NOMO-1 treated with dmso at 0.1 percent for 144 hours (cell line): Measurements from ENCODE around the gene SIRT6.
"Not testable (repeated sequence)": the region's sequence is repeated elsewhere in the genome, so short reads cannot be mapped to it uniquely, and the experiment has no call there.

ENCODE experiments used
- DNase-seq: peaks from one replicate; lab custom pipeline; 2025; ENCODE audit not compliant: unreplicated experiment; lab: John Stamatoyannopoulos, UW

The SIRT6 gene

DNA sequence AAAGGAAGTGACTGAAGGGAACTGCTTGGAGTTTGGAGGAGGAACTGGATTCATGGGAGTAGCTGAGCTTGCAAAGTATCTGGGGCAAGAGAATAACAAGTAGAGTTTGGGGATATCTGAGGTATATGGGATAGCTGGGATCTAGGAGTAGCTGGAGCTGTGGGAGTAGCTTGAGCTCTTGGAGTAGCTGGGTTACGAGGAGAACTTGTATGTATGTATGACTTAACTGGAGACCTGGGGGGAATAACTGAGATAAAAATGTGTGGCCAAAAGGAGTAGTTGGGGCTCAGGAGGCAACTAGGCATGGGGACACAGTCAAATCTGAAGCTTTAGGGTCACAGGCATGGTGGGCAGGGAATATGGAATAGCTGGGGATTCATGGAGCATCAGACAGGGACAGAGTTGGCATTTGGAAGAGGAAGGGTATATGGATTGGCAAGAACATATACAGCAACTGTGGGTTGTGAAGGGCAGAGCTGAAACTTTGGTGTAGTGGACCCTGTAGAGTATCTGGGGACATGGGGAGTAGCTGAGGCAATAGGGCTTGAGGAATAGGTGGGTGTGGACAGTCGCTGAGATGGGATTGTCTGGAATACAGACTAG, 18.7 kb upstream of the SIRT6 start:
- no peak for DNase-seq

- no peak for DNase-seq
These were observed 17.4 kb upstream of the SIRT6 start for GRCh38 chr19:4199699-4200293.

DNA sequence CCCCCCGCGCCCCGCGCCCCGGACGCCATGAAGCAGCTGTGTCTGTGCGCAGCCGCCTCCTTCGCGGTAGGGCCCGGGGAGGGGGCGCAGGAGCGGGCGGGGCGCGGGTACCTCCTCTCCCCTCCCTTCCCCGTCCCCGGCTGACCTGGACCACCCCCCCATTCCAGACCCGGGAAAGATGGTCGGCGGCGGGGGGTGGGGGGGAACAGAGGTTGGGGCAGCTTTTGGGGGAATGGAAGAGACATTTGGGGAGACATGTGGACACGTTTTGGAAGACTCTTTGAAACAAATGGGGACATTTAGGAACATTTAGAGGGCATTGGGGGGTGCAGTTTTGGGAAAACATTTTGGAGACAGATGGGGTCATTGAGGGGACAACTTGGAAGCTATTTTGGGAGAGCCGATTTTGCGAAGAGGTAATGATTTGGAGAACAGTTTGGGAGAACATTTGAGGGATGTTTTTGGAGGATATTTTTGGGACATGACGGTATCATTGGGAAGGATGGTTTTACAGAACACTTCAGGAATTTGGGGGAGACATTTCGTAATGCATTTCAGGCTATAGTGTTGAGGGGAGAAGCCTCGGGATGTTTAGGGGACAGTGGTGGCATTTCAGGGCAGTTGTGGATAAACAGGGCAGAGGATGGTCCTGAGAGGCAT, 16.2 kb upstream of the SIRT6 start:
- no peak for DNase-seq

DNA sequence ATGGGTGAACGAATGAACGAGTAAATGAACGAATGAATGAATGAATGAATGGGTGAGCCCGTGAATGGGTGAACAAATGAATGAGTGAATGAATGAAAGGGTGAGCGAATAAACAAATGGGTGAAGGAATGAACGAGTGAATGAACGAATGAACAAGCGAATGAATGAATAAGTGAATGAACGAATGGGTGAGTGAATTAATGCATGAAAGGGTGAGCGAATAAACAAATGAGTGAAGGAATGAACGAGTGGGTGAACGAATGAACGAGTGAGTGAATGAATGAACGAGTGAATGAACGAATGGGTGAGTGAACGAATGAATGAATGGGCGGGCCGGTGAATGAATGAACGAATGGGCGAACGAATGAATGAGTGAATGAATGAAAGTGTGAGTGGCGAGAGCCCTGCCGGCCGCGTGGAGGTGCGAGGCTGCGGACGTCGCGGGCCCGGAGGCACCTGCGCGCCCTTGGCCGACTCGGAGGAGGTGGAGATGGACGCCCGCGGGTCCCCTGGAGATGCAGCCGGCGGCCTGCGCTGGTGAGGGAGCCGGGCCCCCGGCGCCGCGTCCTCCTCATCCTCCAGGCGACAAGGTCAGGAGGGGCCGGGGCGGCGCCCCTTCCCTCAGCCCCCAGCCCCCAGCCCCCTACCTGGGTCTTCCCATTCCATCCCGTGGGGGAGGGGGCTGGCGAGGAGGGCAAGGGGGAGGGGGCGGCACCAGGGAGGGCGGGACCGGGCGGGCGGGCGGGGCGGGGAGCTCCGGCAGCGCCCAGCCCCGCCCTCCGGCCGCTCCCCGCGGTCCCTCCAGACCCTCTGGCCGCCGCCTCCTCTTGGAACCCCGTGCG, 15.5 kb upstream of the SIRT6 start:
- DNase-seq: no peak

GRCh38 chr19:4197228-4197624, 14.9 kb upstream of the SIRT6 start:
- no peak for DNase-seq

GRCh38 chr19:4196587-4197148, 14.3 kb upstream of the SIRT6 start:
- no peak for DNase-seq

GRCh38 chr19:4196009-4196408, 13.6 kb upstream of the SIRT6 start:
- no peak for DNase-seq

GRCh38 chr19:4194353-4194752, 12.0 kb upstream of the SIRT6 start:
- no peak for DNase-seq

DNA sequence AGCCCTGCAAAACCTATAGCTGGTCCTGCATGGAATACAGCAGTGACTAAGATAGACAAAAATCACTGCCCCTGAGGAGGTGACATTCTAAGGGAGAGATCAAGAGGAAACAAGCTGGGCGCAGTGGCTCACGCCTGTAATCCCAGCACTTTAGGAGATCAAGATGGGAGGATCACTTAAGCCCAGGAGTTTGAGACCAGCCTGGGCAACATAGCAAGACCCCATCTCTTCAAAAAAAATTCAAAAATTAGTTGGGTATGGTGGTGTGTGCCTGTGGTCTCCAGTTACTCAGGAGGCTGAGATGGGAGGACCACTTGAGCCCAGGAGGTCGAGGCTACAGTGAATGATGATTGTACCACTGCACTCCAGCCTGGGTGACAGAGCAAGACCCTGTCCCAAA, 10.2 kb upstream of the SIRT6 start:
- DNase-seq: not testable (repeated sequence)

GRCh38 chr19:4189641-4190040, 7.3 kb upstream of the SIRT6 start:
- DNase-seq: no peak

DNA sequence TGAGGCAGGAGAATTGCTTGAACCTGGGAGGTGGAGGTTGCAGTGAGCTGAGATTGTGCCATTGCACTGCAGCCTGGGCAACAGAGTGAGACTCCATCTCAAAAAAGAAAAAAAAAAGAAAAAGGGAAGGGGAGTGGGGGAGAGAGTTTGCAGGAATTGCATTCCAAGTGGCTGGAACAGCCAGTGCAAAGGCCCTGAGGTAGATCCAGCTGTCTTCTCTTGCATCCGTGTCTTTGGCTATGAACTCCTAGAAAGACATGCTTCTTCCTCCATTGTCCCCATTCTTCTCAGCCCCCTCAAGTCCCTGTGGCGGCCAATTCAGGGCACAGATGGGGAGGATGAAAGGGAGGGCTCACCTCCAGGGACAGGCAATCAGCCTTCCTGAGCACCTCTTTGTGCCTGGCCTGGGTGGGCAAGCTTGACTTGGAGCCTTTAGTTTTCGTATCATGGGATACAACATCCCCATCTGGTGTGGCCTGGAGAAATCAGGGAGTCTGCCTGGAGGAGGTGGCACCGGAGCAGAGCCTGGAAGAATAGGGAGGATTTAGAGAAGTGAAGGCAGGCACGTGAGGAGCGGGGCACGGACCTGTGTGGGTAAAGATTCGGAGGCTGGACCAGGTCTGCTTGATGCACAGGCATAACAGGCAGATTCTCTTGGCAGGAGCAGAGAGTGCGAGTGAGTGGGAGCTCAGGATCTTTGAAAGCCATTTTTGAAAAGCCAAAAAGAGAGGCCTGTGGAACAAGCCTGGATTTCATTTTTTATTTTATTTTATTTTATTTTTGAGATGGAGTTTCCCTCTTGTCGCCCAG, 5.2 kb upstream of the SIRT6 start:
- DNase-seq: no peak

GRCh38 chr19:4186087-4186993, 4.0 kb upstream of the SIRT6 start:
- peak; percentile 69 for DNase-seq

- no peak for DNase-seq
These were observed 3.2 kb upstream of the SIRT6 start for GRCh38 chr19:4185413-4186086.

DNA sequence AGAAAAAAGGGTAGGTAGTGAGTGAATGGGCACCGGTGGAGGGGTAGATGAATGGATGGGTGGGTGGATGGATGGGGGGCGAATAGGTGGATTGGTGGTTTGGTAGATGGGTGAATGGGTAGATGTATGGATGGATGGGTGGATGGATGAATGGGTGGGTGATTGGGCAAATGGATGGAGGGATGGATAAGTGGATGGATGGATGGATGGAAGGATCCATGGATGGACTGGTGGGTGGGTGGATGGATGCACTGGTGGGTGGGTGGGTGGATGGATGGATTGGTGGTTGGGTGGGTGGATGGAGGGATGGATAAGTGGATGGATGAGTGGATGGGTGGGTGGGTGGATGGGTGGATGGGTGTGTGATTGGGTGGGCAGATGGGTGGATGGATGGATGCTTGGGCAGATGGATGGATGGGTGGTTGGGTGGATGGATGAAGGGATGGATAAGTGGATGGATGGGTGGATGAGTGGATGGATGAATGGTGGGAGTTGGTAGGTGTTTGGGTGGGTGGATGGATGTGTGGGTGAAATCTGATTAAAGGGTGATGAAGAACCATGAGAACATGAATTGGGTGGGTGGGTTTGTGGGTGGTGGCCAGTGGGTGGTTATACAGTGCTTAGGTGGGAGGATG, 2.5 kb upstream of the SIRT6 start:
- no peak for DNase-seq

GRCh38 chr19:4183967-4184717, 1.8 kb upstream of the SIRT6 start:
- peak; percentile 27 for DNase-seq

GRCh38 chr19:4181053-4181508, 1.3 kb downstream of the SIRT6 start:
- DNase-seq: peak; percentile 16

- no peak for DNase-seq
These were observed 3.4 kb downstream of the SIRT6 start for GRCh38 chr19:4178990-4179389.

GRCh38 chr19:4177146-4177545, 5.2 kb downstream of the SIRT6 start:
- DNase-seq: no peak
